Kidney (tissue), 14 donors: ENCODE measurements around the gene GRB10. TPM values are rescaled to one million over a fixed set of nuclear protein-coding genes. Genes with fewer than 3 reads are reported as not detected.

Experiments
- DNase-seq, 5 donors: peaks; one replicate each; pipeline ENCODE4 v3.0.0-alpha.2; 2013 to 2020
- FAIRE-seq: peaks from 2 replicates; lab custom pipeline; 2012; peaks lifted over from hg19 to GRCh38; lab: Jason Lieb, UNC
- H3K27ac ChIP-seq, 2 donors: one replicate each; pipeline ENCODE4 v1.7.0; 2013; ENCODE audit warnings: low read depth in 2 of 2, low read length in 2 of 2, inconsistent platforms in 1 of 2
- H3K27me3 ChIP-seq: one replicate; pipeline ENCODE4 v1.7.1; 2013; ENCODE audit warnings: low read length, inconsistent platforms; ENCODE audit not compliant: control insufficient read depth, insufficient read depth
- H3K36me3 ChIP-seq, 3 donors: one replicate each; pipeline versions ENCODE4 v1.7.0 to v1.7.1; 2013; ENCODE audit warnings: low read length in 3 of 3, control low read depth in 1 of 3, inconsistent platforms in 1 of 3; ENCODE audit not compliant: insufficient read depth in 3 of 3, control insufficient read depth in 2 of 3
- H3K4me1 ChIP-seq, 3 donors: one replicate each; pipeline versions ENCODE4 v1.7.0 to v1.7.1; 2013; ENCODE audit warnings: low read length in 3 of 3, inconsistent platforms in 1 of 3, low read depth in 1 of 3; ENCODE audit not compliant: control insufficient read depth in 2 of 3, insufficient read depth in 2 of 3
- H3K4me3 ChIP-seq, 3 donors: one replicate each; pipeline versions ENCODE4 v1.7.0 to v1.8.1; 2013; ENCODE audit warnings: low read length in 3 of 3, control low read depth in 1 of 3, inconsistent platforms in 1 of 3
- H3K9ac ChIP-seq, 3 donors: one replicate each; pipeline versions ENCODE4 v1.7.0 to v1.7.1; 2013; ENCODE audit warnings: low read length in 3 of 3, control low read depth in 1 of 3, inconsistent platforms in 1 of 3
- H3K9me3 ChIP-seq, 3 donors: one replicate each; pipeline versions ENCODE4 v1.7.0 to v1.7.1; 2013; ENCODE audit warnings: low read length in 3 of 3, control low read depth in 1 of 3, inconsistent platforms in 1 of 3; ENCODE audit not compliant: control insufficient read depth in 2 of 3, insufficient read depth in 1 of 3
- CTCF ChIP-seq: IDR thresholded peaks from 3 replicates; pipeline ENCODE4 v1.5.1; 2012; ENCODE audit warnings: mild to moderate bottlenecking, moderate library complexity, borderline replicate concordance; ENCODE audit not compliant: insufficient read depth; ENCODE audit errors: extremely low read depth
- intact Hi-C: fragments of 100-400 bp; cut with DNase I; formaldehyde crosslinking; loops from one replicate; pipeline ENCODE4 v1.11.1; 2022
- polyA plus RNA-seq: library from polyadenylated mRNA; stranded (reverse); fragments of 350-450 nt; fragmentation: Illumina TruSeq; extraction: RNeasy Lipid Tissue Mini Kit (QIAGEN cat#74804); gene quantifications from one replicate; pipeline ENCODE4 v1.2.3, GENCODE V29; 2014; ENCODE audit warnings: low read depth, low replicate concordance; ENCODE audit not compliant: insufficient read depth
- total RNA-seq: library from RNA; stranded (reverse); fragmentation: NEBNext Ultra II Directional; extraction: Animal tissue kit (Norgen Biotek cat#: 25700); gene quantifications from one replicate; pipeline ENCODE4 v1.2.1, GENCODE V29; 2021
- donor health status: control.
- donor health status: control.
- donor health status: control.
- donor health status: control.
- donor health status: control.
- donor health status: DM: yes; HTN: yes; CAD: no.
- donor health status: Normal renal cell carcinoma (clear cell type).

The GRB10 gene
- total and polyA plus RNA-seq, 2 donors from 2014 or later, result 32.3 to 57.8 TPM

GRCh38 chr7:50620433-50620832 lies 162.3 kb downstream of the GRB10 start:
- DNase-seq (no peak), FAIRE-seq (no peak)
- no peaks in the 10 kb centered on the region for H3K9me3 ChIP-seq
- no peaks in the 10 kb centered on the region for H3K4me1 ChIP-seq
- TF ChIP-seq CTCF, result no peak
- no peak overlapping the region for H3K9ac ChIP-seq
- no peak overlapping the region for H3K27ac ChIP-seq
- H3K36me3 ChIP-seq, result peaks cover 2 to 22% (median 4%) of the 10 kb centered on the region in 3 donors
- intact Hi-C loops, result no loop called here
- H3K27me3 ChIP-seq, result no peaks in the 10 kb centered on the region
- H3K4me3 ChIP-seq, result no peak overlapping the region

- no peaks in the 10 kb centered on the region for H3K27me3 ChIP-seq
- H3K4me3 ChIP-seq, result no peak overlapping the region
- no peak for TF ChIP-seq CTCF
- intact Hi-C loops, result no loop called here
- no peak overlapping the region for H3K27ac ChIP-seq
- no peak overlapping the region for H3K9ac ChIP-seq
- H3K9me3 ChIP-seq, result no peaks in the 10 kb centered on the region
- H3K4me1 ChIP-seq, result no peaks in the 10 kb centered on the region
- no peak for FAIRE-seq
- peaks cover 2 to 23% (median 6%) of the 10 kb centered on the region in 3 donors for H3K36me3 ChIP-seq
- DNase-seq, result no peak
Observed at GRCh38 chr7:50619684-50620083, 163.0 kb downstream of the GRB10 start.

GRCh38 chr7:50618281-50618680 lies 164.4 kb downstream of the GRB10 start:
- no peak for DNase-seq
- H3K4me3 ChIP-seq, result no peak overlapping the region
- FAIRE-seq, result no peak
- no peak overlapping the region for H3K9ac ChIP-seq
- peaks cover 0 to 3% (median 0%) of the 10 kb centered on the region in 3 donors for H3K4me1 ChIP-seq
- H3K36me3 ChIP-seq, result peaks cover 5 to 37% (median 12%) of the 10 kb centered on the region in 3 donors
- no peak overlapping the region for H3K27ac ChIP-seq
- no peaks in the 10 kb centered on the region for H3K9me3 ChIP-seq
- intact Hi-C loops, result no loop called here
- TF ChIP-seq CTCF, result no peak
- no peaks in the 10 kb centered on the region for H3K27me3 ChIP-seq

- intact Hi-C loops, result no loop called here
- Histone ChIP-seq H3K36me3 (peaks cover 5 to 54% (median 30%) of the 10 kb centered on the region in 3 donors), H3K4me3 (no peak overlapping the region), H3K9ac (no peak overlapping the region), H3K9me3 (no peaks in the 10 kb centered on the region), H3K27me3 (no peaks in the 10 kb centered on the region), H3K27ac (no peak overlapping the region), H3K4me1 (peaks cover 0 to 3% (median 0%) of the 10 kb centered on the region in 3 donors)
- no peak for TF ChIP-seq CTCF
- FAIRE-seq, result no peak
- DNase-seq, result no peak
Observed at GRCh38 chr7:50615519-50616080, 167.1 kb downstream of the GRB10 start.
